Endothelial cell of umbilical vein (primary cell): Measurements from ENCODE around the gene APOL5. TPM values are rescaled to one million over a fixed set of nuclear protein-coding genes. Genes with fewer than 3 reads are reported as not detected.

Experiments used
- BruUV-seq: library from RNA; stranded (reverse); fragments of 400-500 nt; replicated peaks from 2 replicates; lab custom pipeline; 2021; lab: Mats Ljungman, UMichigan
- CTCF ChIA-PET: fragments of 300-600, 350-600 bp; sonication (Branson Sonifier 250); formaldehyde crosslinking; loops from one replicate; lab custom pipeline; 2021; ENCODE audit warnings: antibody characterized with exemption, inconsistent platforms; lab: Charles Lee
- POLR2A ChIA-PET: fragments of 300-600, 350-600 bp; sonication (Branson Sonifier 250); formaldehyde crosslinking; loops from one replicate; lab custom pipeline; 2021; ENCODE audit warnings: antibody characterized with exemption, inconsistent platforms; lab: Charles Lee
- DNase-seq: peaks from one replicate; pipeline ENCODE4 v3.0.0-alpha.2; 2011; ENCODE audit warnings: low read depth, low spot score
- FAIRE-seq: peaks from 2 replicates; lab custom pipeline; 2011; peaks lifted over from hg19 to GRCh38; lab: Jason Lieb, UNC
- H2AFZ ChIP-seq: 2 replicates; pipeline ENCODE4 v1.6.0; 2012; ENCODE audit warnings: low read depth, low read length, control low read depth, inconsistent platforms
- H3K27ac ChIP-seq: 2 replicates; pipeline ENCODE4 v1.5.1; 2011; ENCODE audit warnings: low read depth, mild to moderate bottlenecking, control low read depth, low read length, moderate library complexity; ENCODE audit not compliant: insufficient read depth
- H3K27me3 ChIP-seq, 2 experiments: 2 replicates each; pipeline versions ENCODE4 v1.6.0 to v1.6.1; 2011; ENCODE audit warnings: low read length in 2 of 2, mixed read lengths in 1 of 2; ENCODE audit not compliant: control insufficient read depth in 2 of 2, insufficient read depth in 2 of 2
- H3K36me3 ChIP-seq, 2 experiments: 2 replicates in 1 of 2; 3 replicates in 1 of 2; pipeline ENCODE4 v1.5.1; 2011; ENCODE audit warnings: low read length in 2 of 2, mild to moderate bottlenecking in 1 of 2, moderate library complexity in 1 of 2; ENCODE audit not compliant: control insufficient read depth in 2 of 2, insufficient read depth in 2 of 2; ENCODE audit errors: extremely low read depth in 1 of 2
- H3K4me1 ChIP-seq: 3 replicates; pipeline ENCODE4 v1.5.1; 2011; ENCODE audit warnings: mild to moderate bottlenecking, low read length; ENCODE audit not compliant: control insufficient read depth, insufficient read depth; ENCODE audit errors: extremely low read depth
- H3K4me2 ChIP-seq: 2 replicates; pipeline ENCODE4 v1.6.1; 2011; ENCODE audit warnings: low read length, control low read depth, mixed read lengths; ENCODE audit not compliant: insufficient read depth
- H3K4me3 ChIP-seq, 3 experiments: fragments of 200-600 bp in 1 of 3; sonication (generic), shearing (Covaris generic) in 1 of 3; replicated peaks in 1 of 3; 2 replicates each; pipeline ENCODE4 v1.5.1; 2011 to 2016; ENCODE audit warnings: control low read depth in 3 of 3, low read length in 3 of 3, mild to moderate bottlenecking in 2 of 3, inconsistent platforms in 1 of 3, low read depth in 1 of 3, moderate library complexity in 1 of 3; ENCODE audit not compliant: insufficient read depth in 1 of 3
- H3K79me2 ChIP-seq: 2 replicates; pipeline ENCODE4 v1.6.0; 2012; ENCODE audit warnings: low read length, inconsistent platforms; ENCODE audit not compliant: control insufficient read depth, insufficient read depth
- H3K9ac ChIP-seq: replicated peaks from 2 replicates; pipeline ENCODE3; 2011; ENCODE audit warnings: low read length, control low read depth; ENCODE audit not compliant: insufficient read depth; ENCODE audit errors: extremely low read depth
- H3K9me1 ChIP-seq: replicated peaks from 3 replicates; pipeline ENCODE4 v1.6.0; 2011; ENCODE audit warnings: mild to moderate bottlenecking, low read length; ENCODE audit not compliant: control insufficient read depth, insufficient read depth; ENCODE audit errors: extremely low read depth
- H3K9me3 ChIP-seq: replicated peaks from 2 replicates; pipeline ENCODE4 v1.5.1; 2012; ENCODE audit warnings: low read length, inconsistent platforms; ENCODE audit not compliant: control insufficient read depth, insufficient read depth
- H4K20me1 ChIP-seq: replicated peaks from 2 replicates; pipeline ENCODE3; 2011; ENCODE audit warnings: mild to moderate bottlenecking, low read length; ENCODE audit not compliant: control insufficient read depth, insufficient read depth; ENCODE audit errors: extremely low read depth
- CTCF ChIP-seq, 2 donors: IDR thresholded peaks; 1 replicate in 1 of 2; 2 replicates in 1 of 2; pipeline ENCODE4 v1.5.1; 2011; ENCODE audit warnings: low read length in 2 of 2, mild to moderate bottlenecking in 2 of 2, moderate library complexity in 2 of 2, control low read depth in 1 of 2, inconsistent platforms in 1 of 2, low read depth in 1 of 2; ENCODE audit not compliant: insufficient read depth in 1 of 2; ENCODE audit errors: extremely low read depth in 1 of 2
- EZH2 ChIP-seq: IDR thresholded peaks from 2 replicates; pipeline ENCODE4 v1.6.1; 2012; ENCODE audit warnings: borderline replicate concordance, low read depth, mild to moderate bottlenecking, moderate library complexity, low read length, inconsistent platforms; ENCODE audit not compliant: severe bottlenecking
- FOS ChIP-seq: IDR thresholded peaks from 2 replicates; pipeline ENCODE4 v1.6.1; 2011; ENCODE audit warnings: mild to moderate bottlenecking, low read length, moderate library complexity, borderline replicate concordance; ENCODE audit not compliant: insufficient read depth
- GATA2 ChIP-seq: IDR thresholded peaks from 2 replicates; pipeline ENCODE4 v1.7.0; 2011; ENCODE audit warnings: low read depth, mild to moderate bottlenecking, moderate library complexity, mixed read lengths, low read length; ENCODE audit not compliant: insufficient read length, insufficient read depth
- JUN ChIP-seq: IDR thresholded peaks from 2 replicates; pipeline ENCODE4 v1.6.1; 2011; ENCODE audit warnings: borderline replicate concordance, low read depth; ENCODE audit not compliant: insufficient read length, insufficient read depth
- MAX ChIP-seq: IDR thresholded peaks from 2 replicates; pipeline ENCODE4 v1.6.1; 2011; ENCODE audit not compliant: insufficient read depth, insufficient read length
- MYC ChIP-seq: IDR thresholded peaks from one replicate; pipeline ENCODE4 v1.6.1; 2011; ENCODE audit warnings: mild to moderate bottlenecking, low read depth, low read length
- POLR2A ChIP-seq: IDR thresholded peaks from 2 replicates; pipeline ENCODE4 v1.6.1; 2012; ENCODE audit warnings: low read depth, mild to moderate bottlenecking, control low read depth, low read length
- POLR2AphosphoS5 ChIP-seq: IDR thresholded peaks from 2 replicates; pipeline ENCODE4 v1.6.1; 2012; ENCODE audit warnings: low read depth, mild to moderate bottlenecking, control low read depth, low read length, moderate library complexity; ENCODE audit not compliant: insufficient read depth
- dilution Hi-C: fragments of 300-500 bp; cut with MboI; formaldehyde crosslinking; loops from one replicate; pipeline ENCODE4 v1.15.0; 2019; ENCODE audit warnings: low sequenced_read_pairs; ENCODE audit not compliant: extremely low pct_ligation_motif_present
- intact Hi-C: fragments of 100-400 bp; cut with micrococcal nuclease; formaldehyde crosslinking; loops from one replicate; pipeline ENCODE4 v1.10.0; 2022
- polyA plus RNA-seq, 4 experiments: library from polyadenylated mRNA; depleted of rRNA in 3 of 4; stranded (reverse) in 3 of 4; unstranded in 1 of 4; fragments of >200 nt; gene quantifications; 2 replicates each; pipeline versions ENCODE4 v1.2.1 to v1.2.3, GENCODE V29; 2011 to 2012; ENCODE audit warnings: missing spikeins in 1 of 4
- total RNA-seq: library from RNA; stranded (reverse); gene quantifications from 2 replicates; pipeline ENCODE4 v1.2.3, GENCODE V29; 2021

Gene APOL5
- total and polyA plus RNA-seq, 2 donors (not counting 3 experiments of a cell fraction or from before 2014, with no cell fraction given), result not detected

GRCh38 chr22:35736166-35736565 lies 18.5 kb downstream of the APOL5 start:
- dilution Hi-C loops (no loop called here), intact Hi-C loops (loop anchor here (10.0 kb wide), 1 partner anchor 91 kb away; the partner anchor contains the start of gene APOL6)
- FAIRE-seq, result no peak

GRCh38 chr22:35736701-35737100 lies 19.0 kb downstream of the APOL5 start:
- Histone ChIP-seq H3K4me2 (no peak overlapping the region), H3K79me2 (no peaks in the 10 kb centered on the region), H2AFZ (no peak overlapping the region), H3K4me3 (no peak overlapping the region), H4K20me1 (no peaks in the 10 kb centered on the region), H3K9me3 (no peaks in the 10 kb centered on the region), H3K27me3 (no peaks in the 10 kb centered on the region), H3K9me1 (no peaks in the 10 kb centered on the region), H3K4me1 (peaks cover 2% of the 10 kb centered on the region), H3K9ac (no peak overlapping the region), H3K36me3 (peaks cover 5 to 14% of the 10 kb centered on the region in 2 experiments), H3K27ac (no peak overlapping the region)
- FAIRE-seq (peak; percentile 35), DNase-seq (no peak)
- intact Hi-C loops (loop anchor here (10.0 kb wide), 1 partner anchor 92 kb away; the partner anchor contains the start of gene APOL6), dilution Hi-C loops (no loop called here)
- BruUV-seq, result no TSS peak
- CTCF ChIA-PET, result no interaction called here
- POLR2A ChIA-PET, result no interaction called here
- no peak for TF ChIP-seq JUN
- TF ChIP-seq GATA2, result no peak
- TF ChIP-seq CTCF (IDR thresholded peaks at IDR 0.05; ENCODE audit: extremely low read depth in 1 of 2, insufficient read depth in 1 of 2, low read depth in 1 of 2, low read length in 2 of 2), result no peak
- TF ChIP-seq FOS, result no peak
- no peak for TF ChIP-seq POLR2A
- no peak for TF ChIP-seq MAX
- TF ChIP-seq EZH2, result no peak
- TF ChIP-seq POLR2AphosphoS5, result no peak
- no peak for TF ChIP-seq MYC

More at GRCh38 chr22:35736166-35736565, 18.5 kb downstream of the APOL5 start:
- H3K9me1 ChIP-seq, result no peaks in the 10 kb centered on the region
- H3K36me3 ChIP-seq, result peaks cover 5 to 14% of the 10 kb centered on the region in 2 experiments
- H3K27ac ChIP-seq, result no peak overlapping the region
- H3K9ac ChIP-seq, result no peak overlapping the region
- H3K79me2 ChIP-seq, result no peaks in the 10 kb centered on the region
- H3K27me3 ChIP-seq, result no peaks in the 10 kb centered on the region
- BruUV-seq, result no TSS peak
- TF ChIP-seq MAX, result no peak
- no peak for TF ChIP-seq MYC
- no peak for TF ChIP-seq EZH2
- no peak for TF ChIP-seq POLR2A
- no peaks in the 10 kb centered on the region for H3K4me1 ChIP-seq
- no peaks in the 10 kb centered on the region for H3K9me3 ChIP-seq
- no peak overlapping the region for H3K4me2 ChIP-seq
- ChIA-PET POLR2A (no interaction called here), CTCF (interaction anchor here (0.9 to 1.2 kb wide), 2 partner anchors 52 to 330 kb away, joined by 3 to 5 read pairs; no protein-coding TSS in a partner anchor)
- H3K4me3 ChIP-seq, result no peak overlapping the region
- no peak for DNase-seq
- H2AFZ ChIP-seq, result no peak overlapping the region
- no peaks in the 10 kb centered on the region for H4K20me1 ChIP-seq
